ENCODE data around the gene MATN1. TPM values are rescaled to one million over a fixed set of nuclear protein-coding genes. Genes with fewer than 3 reads are reported as not detected.

The MATN1 gene
- total RNA-seq, 6 donors from 2014 or later, result 0.15 TPM; not detected in 5

GRCh38 chr1:30755334-30755733 lies 31.9 kb upstream of the MATN1 start:
- ATAC-seq (ENCODE audit: low FRiP score in 2 of 2), result no peak
- DNase-seq, result no peak
- H3K27me3 ChIP-seq, result no peaks in the 10 kb centered on the region
- peak overlapping the region in 3 of 4 donors; percentile 49 to 58 (median 51) for H3K4me3 ChIP-seq
- H3K27ac ChIP-seq, result peak overlapping the region; percentile 91 to 94 (median 92)
- no peaks in the 10 kb centered on the region for H3K9me3 ChIP-seq
- TF ChIP-seq POLR2A (IDR thresholded peaks at IDR 0.05), result no peak
- no peak for TF ChIP-seq EP300 (IDR thresholded peaks at IDR 0.05)
- no peak for TF ChIP-seq POLR2AphosphoS5 (IDR thresholded peaks at IDR 0.05)
- no peak for TF ChIP-seq CTCF (IDR thresholded peaks at IDR 0.05)
- H3K36me3 ChIP-seq, result peaks cover 0 to 4% (median 0%) of the 10 kb centered on the region in 4 donors
- WGBS, 2 donors, result 80 to 95% methylated on average over 5 to 6 of the region's 6 CpGs
- H3K4me1 ChIP-seq, result peaks cover 14 to 58% (median 44%) of the 10 kb centered on the region in 4 donors

- ATAC-seq (ENCODE audit: low FRiP score in 2 of 2) (peak in 1 of 2 donors; percentile 7), DNase-seq (peak in 1 of 2 donors; percentile 61)
- Histone ChIP-seq H3K36me3 (peaks cover 0 to 4% (median 0%) of the 10 kb centered on the region in 4 donors), H3K4me1 (peaks cover 14 to 64% (median 48%) of the 10 kb centered on the region in 4 donors), H3K4me3 (peak overlapping the region in 3 of 4 donors; percentile 49 to 58 (median 51)), H3K9me3 (no peaks in the 10 kb centered on the region), H3K27ac (peak overlapping the region; percentile 91 to 94 (median 92)), H3K27me3 (no peaks in the 10 kb centered on the region)
- TF ChIP-seq EP300 (IDR thresholded peaks at IDR 0.05) (peak in 1 of 4 donors; percentile 37), CTCF (IDR thresholded peaks at IDR 0.05) (no peak), POLR2AphosphoS5 (IDR thresholded peaks at IDR 0.05) (peak; percentile 28 to 51), POLR2A (IDR thresholded peaks at IDR 0.05) (peak in 1 of 4 donors; percentile 36)
- WGBS, 2 donors, result 71 to 89% methylated on average over 6 to 9 of the region's 9 CpGs
These were observed 31.3 kb upstream of the MATN1 start for GRCh38 chr1:30754684-30755171.

GRCh38 chr1:30753660-30754123 lies 30.3 kb upstream of the MATN1 start:
- H3K27me3 ChIP-seq, result no peaks in the 10 kb centered on the region
- peak overlapping the region; percentile 91 to 94 (median 92) for H3K27ac ChIP-seq
- TF ChIP-seq POLR2AphosphoS5 (IDR thresholded peaks at IDR 0.05), result peak; percentile 41 to 69
- no peak for TF ChIP-seq CTCF (IDR thresholded peaks at IDR 0.05)
- peak; percentile 58 to 91 (median 76) for TF ChIP-seq EP300 (IDR thresholded peaks at IDR 0.05)
- peak in 1 of 4 donors; percentile 57 for TF ChIP-seq POLR2A (IDR thresholded peaks at IDR 0.05)
- ATAC-seq (ENCODE audit: low FRiP score in 2 of 2), result peak in 1 of 2 donors; percentile 3
- no peaks in the 10 kb centered on the region for H3K9me3 ChIP-seq
- WGBS, 2 donors, result 60 to 63% methylated on average over 13 of the region's 13 CpGs
- H3K4me1 ChIP-seq, result peaks cover 21 to 69% (median 48%) of the 10 kb centered on the region in 4 donors
- H3K36me3 ChIP-seq, result peaks cover 0 to 4% (median 0%) of the 10 kb centered on the region in 4 donors
- DNase-seq, result no peak
- H3K4me3 ChIP-seq, result peak overlapping the region in 3 of 4 donors; percentile 49 to 58 (median 51)

GRCh38 chr1:30753118-30753517 lies 29.7 kb upstream of the MATN1 start:
- no peaks in the 10 kb centered on the region for H3K9me3 ChIP-seq
- peak overlapping the region; percentile 62 to 94 (median 92) for H3K27ac ChIP-seq
- H3K4me1 ChIP-seq, result peaks cover 21 to 69% (median 47%) of the 10 kb centered on the region in 4 donors
- no peak for TF ChIP-seq CTCF (IDR thresholded peaks at IDR 0.05)
- no peak for TF ChIP-seq POLR2AphosphoS5 (IDR thresholded peaks at IDR 0.05)
- TF ChIP-seq EP300 (IDR thresholded peaks at IDR 0.05), result no peak
- TF ChIP-seq POLR2A (IDR thresholded peaks at IDR 0.05), result no peak
- WGBS, 2 donors, result 46 to 50% methylated on average over 3 of the region's 3 CpGs
- DNase-seq (no peak), ATAC-seq (ENCODE audit: low FRiP score in 2 of 2) (no peak)
- peaks cover 0 to 4% (median 0%) of the 10 kb centered on the region in 4 donors for H3K36me3 ChIP-seq
- peak overlapping the region in 2 of 4 donors; percentile 51 to 58 for H3K4me3 ChIP-seq
- no peaks in the 10 kb centered on the region for H3K27me3 ChIP-seq

GRCh38 chr1:30752651-30752908 lies 29.2 kb upstream of the MATN1 start:
- peaks cover 18 to 69% (median 48%) of the 10 kb centered on the region in 4 donors for H3K4me1 ChIP-seq
- H3K27ac ChIP-seq, result peak overlapping the region in 3 of 4 donors; percentile 91 to 94 (median 92)
- H3K4me3 ChIP-seq, result peak overlapping the region in 1 of 4 donors; percentile 58
- H3K36me3 ChIP-seq, result peaks cover 0 to 4% (median 0%) of the 10 kb centered on the region in 4 donors
- no peak for TF ChIP-seq POLR2AphosphoS5 (IDR thresholded peaks at IDR 0.05)
- no peak for TF ChIP-seq EP300 (IDR thresholded peaks at IDR 0.05)
- no peak for TF ChIP-seq CTCF (IDR thresholded peaks at IDR 0.05)
- no peak for TF ChIP-seq POLR2A (IDR thresholded peaks at IDR 0.05)
- DNase-seq, result no peak
- ATAC-seq (ENCODE audit: low FRiP score in 2 of 2), result no peak
- no peaks in the 10 kb centered on the region for H3K27me3 ChIP-seq
- WGBS, 2 donors, result 73 to 81% methylated on average over 9 of the region's 9 CpGs
- no peaks in the 10 kb centered on the region for H3K9me3 ChIP-seq

All from upper lobe of left lung (tissue), 6 donors.